HCT116 (cell line): ENCODE measurements around the gene PROKR2. TPM values are rescaled to one million over a fixed set of nuclear protein-coding genes. Genes with fewer than 3 reads are reported as not detected.

Source experiments
- ATAC-seq: fragments of 200-7000 bp; cut with Tn5 transposase; 2 replicates; pipeline ENCODE4 v1.9.1; 2020; ENCODE audit warnings: mild to moderate bottlenecking, moderate library complexity
- BruUV-seq: library from RNA; stranded (reverse); fragments of 400-500 nt; replicated peaks from 2 replicates; lab custom pipeline; 2021; lab: Mats Ljungman, UMichigan
- CTCF ChIA-PET: fragments of 300-600 bp; sonication (Branson Sonifier 250); formaldehyde crosslinking; loops from one replicate; lab custom pipeline; 2021; ENCODE audit warnings: antibody characterized with exemption; lab: Charles Lee
- POLR2A ChIA-PET: fragments of 300-600, 350-600 bp; sonication (Branson Sonifier 250); formaldehyde crosslinking; loops from one replicate; lab custom pipeline; 2021; ENCODE audit warnings: antibody characterized with exemption; lab: Charles Lee
- RAD21 ChIA-PET, 2 experiments: fragments of 300-600 bp; sonication (Branson Sonifier 250); formaldehyde crosslinking; loops; one replicate each; lab custom pipeline; 2023; ENCODE audit warnings: low total read pairs in 2 of 2; ENCODE audit not compliant: uncharacterized antibody in 2 of 2, unreplicated experiment in 2 of 2, low non-redundant PET in 1 of 2; lab: Charles Lee
- DNase-seq: peaks from one replicate; pipeline ENCODE4 v3.0.0-alpha.2; 2010; ENCODE audit warnings: low read depth, low spot score
- H2AFZ ChIP-seq: fragments of 200-600 bp; shearing (Covaris generic), sonication (generic); 2 replicates; pipeline ENCODE4 v1.6.1; 2017; ENCODE audit warnings: low read depth, mixed run types, mixed read lengths, antibody characterized with exemption, low read length; ENCODE audit not compliant: poor library complexity, severe bottlenecking
- H3K27ac ChIP-seq: 2 replicates; pipeline ENCODE4 v1.5.1; 2012; ENCODE audit warnings: low read depth, low read length
- H3K27me3 ChIP-seq: fragments of 200-600 bp; sonication (generic); 2 replicates; pipeline ENCODE4 v1.6.1; 2016; ENCODE audit warnings: mixed run types, low read length, mixed read lengths; ENCODE audit not compliant: insufficient read depth
- H3K36me3 ChIP-seq, 2 experiments: fragments of 200-500 bp in 1 of 2; fragments of 200-600 bp in 1 of 2; sonication (Bioruptor generic) in 1 of 2; sonication (generic) in 1 of 2; 2 replicates each; pipeline versions ENCODE4 v1.5.1 to v1.6.1; 2014 to 2016; ENCODE audit warnings: low read length in 2 of 2, inconsistent platforms in 1 of 2, mixed read lengths in 1 of 2, mixed run types in 1 of 2; ENCODE audit not compliant: insufficient read depth in 2 of 2, control insufficient read depth in 1 of 2
- H3K4me1 ChIP-seq, 2 experiments: fragments of 200-600 bp in 1 of 2; sonication (generic) in 1 of 2; 2 replicates each; pipeline versions ENCODE4 v1.5.1 to v1.6.1; 2012 to 2017; ENCODE audit warnings: low read length in 2 of 2, inconsistent platforms in 1 of 2, mild to moderate bottlenecking in 1 of 2, mixed read lengths in 1 of 2, mixed run types in 1 of 2, moderate library complexity in 1 of 2; ENCODE audit not compliant: insufficient read depth in 2 of 2, control insufficient read depth in 1 of 2
- H3K4me2 ChIP-seq: fragments of 200-600 bp; sonication (generic); 2 replicates; pipeline ENCODE4 v1.6.1; 2017; ENCODE audit warnings: mixed run types, low read length, mixed read lengths
- H3K4me3 ChIP-seq, 2 experiments: fragments of 200-600 bp in 1 of 2; sonication (generic) in 1 of 2; replicated peaks in 1 of 2; 2 replicates each; pipeline ENCODE4 v1.5.1; 2011 to 2016; ENCODE audit warnings: low read length in 2 of 2, control low read depth in 1 of 2, low read depth in 1 of 2, mild to moderate bottlenecking in 1 of 2, mixed read lengths in 1 of 2, mixed run types in 1 of 2
- H3K79me2 ChIP-seq: fragments of 200-600 bp; sonication (generic); 2 replicates; pipeline ENCODE4 v1.6.1; 2017; ENCODE audit warnings: mild to moderate bottlenecking, mixed run types, low read length, moderate library complexity, mixed read lengths; ENCODE audit not compliant: insufficient read depth
- H3K9ac ChIP-seq: fragments of 200-600 bp; sonication (generic); 2 replicates; pipeline ENCODE4 v1.6.1; 2016; ENCODE audit warnings: low read length, mixed read lengths
- H3K9me2 ChIP-seq: fragments of 200-600 bp; sonication (generic), shearing (Covaris generic); 2 replicates; pipeline ENCODE4 v1.6.1; 2017; ENCODE audit warnings: mixed run types, mild to moderate bottlenecking, moderate library complexity; ENCODE audit not compliant: insufficient read depth
- H3K9me3 ChIP-seq, 2 experiments: fragments of 200-500 bp in 1 of 2; fragments of 200-600 bp in 1 of 2; sonication (Bioruptor generic) in 1 of 2; sonication (generic) in 1 of 2; 2 replicates each; pipeline ENCODE4 v1.6.1; 2014 to 2017; ENCODE audit warnings: low read length in 2 of 2, mixed read lengths in 2 of 2, inconsistent platforms in 1 of 2, low read depth in 1 of 2, mild to moderate bottlenecking in 1 of 2, mixed run types in 1 of 2, moderate library complexity in 1 of 2; ENCODE audit not compliant: control insufficient read depth in 1 of 2, insufficient read depth in 1 of 2
- H4K20me1 ChIP-seq: fragments of 200-600 bp; sonication (generic), shearing (Covaris generic); 2 replicates; pipeline ENCODE4 v1.6.1; 2017; ENCODE audit warnings: mixed run types, mild to moderate bottlenecking, moderate library complexity; ENCODE audit not compliant: insufficient read depth
- CTCF ChIP-seq, 3 experiments: fragments of 200-600 bp in 1 of 3; sonication (generic) in 1 of 3; IDR thresholded peaks in 2 of 3; conservative IDR thresholded peaks in 1 of 3; 2 replicates each; pipeline ENCODE4 v1.5.1; 2012 to 2017; ENCODE audit warnings: low read depth in 2 of 3, low read length in 2 of 3, antibody characterized with exemption in 1 of 3, borderline replicate concordance in 1 of 3, control low read depth in 1 of 3, mild to moderate bottlenecking in 1 of 3, mixed read lengths in 1 of 3, mixed run types in 1 of 3, moderate library complexity in 1 of 3; ENCODE audit not compliant: insufficient read depth in 1 of 3
- EZH2phosphoT487 ChIP-seq: fragments of 200-600 bp; IDR thresholded peaks from 2 replicates; pipeline ENCODE4 v1.6.1; 2018; ENCODE audit warnings: antibody characterized with exemption, borderline replicate concordance
- FOSL1 ChIP-seq: IDR thresholded peaks from 2 replicates; pipeline ENCODE4 v1.6.1; 2012; ENCODE audit warnings: low read depth
- POLR2AphosphoS5 ChIP-seq: IDR thresholded peaks from 2 replicates; pipeline ENCODE4 v1.6.1; 2011; ENCODE audit warnings: mild to moderate bottlenecking, low read depth, low read length, moderate library complexity
- RAD21 ChIP-seq: IDR thresholded peaks from 2 replicates; pipeline ENCODE4 v1.6.1; 2012; ENCODE audit warnings: low read depth, mild to moderate bottlenecking
- SP1 ChIP-seq: IDR thresholded peaks from 2 replicates; pipeline ENCODE4 v1.6.1; 2012; ENCODE audit warnings: low read depth
- TCF7L2 ChIP-seq: IDR thresholded peaks from 2 replicates; pipeline ENCODE4 v1.7.0; 2011; ENCODE audit warnings: borderline replicate concordance, inconsistent platforms; ENCODE audit not compliant: insufficient read depth, insufficient read length; ENCODE audit errors: extremely low read depth
- YY1 ChIP-seq: IDR thresholded peaks from 2 replicates; pipeline ENCODE4 v1.6.1; 2011; ENCODE audit warnings: low read length, low read depth, moderate library complexity, mild to moderate bottlenecking; ENCODE audit not compliant: insufficient replicate concordance; ENCODE audit errors: extremely low read depth
- ZBTB33 ChIP-seq: IDR thresholded peaks from 2 replicates; pipeline ENCODE4 v1.6.1; 2011; ENCODE audit warnings: mild to moderate bottlenecking, low read length, moderate library complexity; ENCODE audit not compliant: insufficient replicate concordance; ENCODE audit errors: extremely low read depth
- intact Hi-C: fragments of 100-400 bp; cut with micrococcal nuclease; formaldehyde crosslinking; loops from 2 replicates; pipeline ENCODE4 v1.10.0; 2022
- total RNA-seq: library from RNA; stranded (reverse); gene quantifications from one replicate; pipeline ENCODE4 v1.2.1, GENCODE V29; 2021; ENCODE audit not compliant: unreplicated experiment

The PROKR2 gene
- total RNA-seq, 1 experiment from 2014 or later = not detected

GRCh38 chr20:5349448-5349847 lies 32.7 kb upstream of the PROKR2 start:
- H3K4me3 ChIP-seq = no peak overlapping the region
- no peak overlapping the region for H3K27ac ChIP-seq
- intact Hi-C loops = no loop called here
- no TSS peak for BruUV-seq
- H3K27me3 ChIP-seq = no peaks in the 10 kb centered on the region
- H3K4me2 ChIP-seq = no peak overlapping the region
- POLR2A ChIA-PET = no interaction called here
- no peaks in the 10 kb centered on the region for H4K20me1 ChIP-seq
- CTCF ChIA-PET = no interaction called here
- no peak overlapping the region for H2AFZ ChIP-seq
- H3K9me3 ChIP-seq = peaks cover 0 to 4% of the 10 kb centered on the region in 2 experiments; a peak in 1 of 4 replicates
- H3K9ac ChIP-seq = no peak overlapping the region
- H3K9me2 ChIP-seq = no peaks in the 10 kb centered on the region
- peaks cover 5 to 16% of the 10 kb centered on the region in 2 experiments for H3K4me1 ChIP-seq
- DNase-seq (no peak), ATAC-seq (no peak)
- RAD21 ChIA-PET = no interaction called here
- no peaks in the 10 kb centered on the region for H3K79me2 ChIP-seq
- no peaks in the 10 kb centered on the region for H3K36me3 ChIP-seq
- no peak for TF ChIP-seq FOSL1
- TF ChIP-seq SP1 = no peak
- TF ChIP-seq YY1 = no peak
- no peak for TF ChIP-seq POLR2AphosphoS5
- TF ChIP-seq EZH2phosphoT487 = no peak
- TF ChIP-seq CTCF (IDR thresholded peaks at IDR 0.05 in 2 of 3, conservative IDR thresholded peaks at IDR 0.05 in 1 of 3; ENCODE audit: borderline replicate concordance in 1 of 3, insufficient read depth in 1 of 3, low read depth in 2 of 3, low read length in 2 of 3) = no peak
- no peak for TF ChIP-seq ZBTB33
- no peak for TF ChIP-seq RAD21
- no peak for TF ChIP-seq TCF7L2
